ENCODE measurements around the gene PER2. TPM values are rescaled to one million over a fixed set of nuclear protein-coding genes. Genes with fewer than 3 reads are reported as not detected.

The PER2 gene
- total and polyA plus RNA-seq, 10 donors, result 2.0 to 16.2 (median 12.0) TPM

GRCh38 chr2:238296638-238297457 is 8.4 kb upstream of the PER2 start:
- Histone ChIP-seq H3K9me3 (no peaks in the 10 kb centered on the region), H3K27ac (no peak overlapping the region), H3K27me3 (replicated peaks in 1 of 7) (peaks cover 0 to 12% (median 0%) of the 10 kb centered on the region in 7 donors), H3K4me1 (no peaks in the 10 kb centered on the region), H3K36me3 (no peaks in the 10 kb centered on the region), H3K4me3 (no peak overlapping the region)
- intact Hi-C loops (cut with DNase I; ENCODE audit: low total_unique reads), result no loop called here
- peak; percentile 69 for DNase-seq
- 77 to 81% (median 79%) methylated on average over 15 to 24 of the region's 24 CpGs for WGBS, 5 donors
- TF ChIP-seq POLR2A (IDR thresholded peaks at IDR 0.05), result no peak
- TF ChIP-seq POLR2AphosphoS5 (IDR thresholded peaks at IDR 0.05), result no peak
- no peak for TF ChIP-seq CTCF (IDR thresholded peaks at IDR 0.05 in 8 of 11, conservative IDR thresholded peaks at IDR 0.05 in 3 of 11)

GRCh38 chr2:238295144-238296112 is 7.0 kb upstream of the PER2 start:
- Histone ChIP-seq H3K4me3 (no peak overlapping the region), H3K9me3 (no peaks in the 10 kb centered on the region), H3K4me1 (peaks cover 0 to 2% (median 0%) of the 10 kb centered on the region in 6 donors), H3K27ac (no peak overlapping the region), H3K27me3 (replicated peaks in 1 of 7) (peaks cover 0 to 12% (median 0%) of the 10 kb centered on the region in 7 donors), H3K36me3 (no peaks in the 10 kb centered on the region)
- TF ChIP-seq CTCF (IDR thresholded peaks at IDR 0.05 in 8 of 11, conservative IDR thresholded peaks at IDR 0.05 in 3 of 11), result no peak
- TF ChIP-seq POLR2A (IDR thresholded peaks at IDR 0.05), result no peak
- TF ChIP-seq POLR2AphosphoS5 (IDR thresholded peaks at IDR 0.05), result no peak
- peak; percentile 30 for DNase-seq
- intact Hi-C loops (cut with DNase I; ENCODE audit: low total_unique reads), result no loop called here
- WGBS, 5 donors, result 70 to 77% (median 75%) methylated on average over 17 to 20 of the region's 21 CpGs

- peak; percentile 41 for DNase-seq
- Histone ChIP-seq H3K4me1 (peaks cover 3 to 10% (median 5%) of the 10 kb centered on the region in 6 donors), H3K27me3 (replicated peaks in 1 of 7) (peaks cover 0 to 12% (median 0%) of the 10 kb centered on the region in 7 donors), H3K9me3 (no peaks in the 10 kb centered on the region), H3K27ac (no peak overlapping the region), H3K4me3 (no peak overlapping the region), H3K36me3 (no peaks in the 10 kb centered on the region)
- no peak for TF ChIP-seq CTCF (IDR thresholded peaks at IDR 0.05 in 8 of 11, conservative IDR thresholded peaks at IDR 0.05 in 3 of 11)
- TF ChIP-seq POLR2A (IDR thresholded peaks at IDR 0.05), result no peak
- WGBS, 5 donors, result 86 to 92% (median 91%) methylated on average over 16 to 17 of the region's 17 CpGs
- intact Hi-C loops (cut with DNase I; ENCODE audit: low total_unique reads), result no loop called here
These were observed 6.2 kb upstream of the PER2 start for GRCh38 chr2:238294393-238295143.
